ENCODE measurements around the gene NOCT.
"Not testable (repeated sequence)": the region's sequence is repeated elsewhere in the genome, so short reads cannot be mapped to it uniquely, and the experiment has no call there.

Gene NOCT

GRCh38 chr4:139027776-139028175 lies 12.2 kb downstream of the NOCT start:
- no peaks in the 10 kb centered on the region for H3K36me3 ChIP-seq (ENCODE audit: insufficient read depth, low read length)
- H3K4me3 ChIP-seq (ENCODE audit: low read length), result no peak overlapping the region
- no peak overlapping the region for H3K4me2 ChIP-seq (ENCODE audit: low read length)
- no peaks in the 10 kb centered on the region for H3K9me3 ChIP-seq (replicated peaks; ENCODE audit: low read length)
- no peaks in the 10 kb centered on the region for H3K27me3 ChIP-seq (ENCODE audit: control insufficient read depth, insufficient read depth, low read length)
- peaks cover 13% of the 10 kb centered on the region for H3K4me1 ChIP-seq (ENCODE audit: control insufficient read depth, insufficient read depth, low read length)
- no peak overlapping the region for H3K9ac ChIP-seq (ENCODE audit: low read depth, low read length)

DNA sequence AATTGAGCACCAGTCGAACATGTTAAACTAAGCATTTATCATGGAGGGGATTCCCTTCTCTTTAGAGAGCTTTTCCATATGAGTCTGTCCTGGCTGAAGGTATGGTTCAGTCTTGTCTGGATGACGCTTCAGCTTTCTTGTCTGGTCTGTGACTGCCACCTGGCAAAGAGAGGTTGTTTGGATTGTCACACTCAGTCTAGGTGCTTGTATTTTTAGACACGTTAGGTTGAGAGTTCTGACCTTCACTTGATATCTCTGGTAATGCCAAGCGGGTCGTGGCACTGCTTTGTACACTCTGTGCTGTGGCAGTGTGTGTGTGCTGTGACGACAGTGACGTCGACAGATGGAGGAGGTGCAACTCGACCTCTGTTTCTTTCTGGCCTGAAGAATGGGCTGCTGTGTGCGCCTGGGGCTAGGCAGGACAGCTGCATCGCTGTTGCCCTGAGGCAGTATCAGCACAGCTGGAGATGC lies 12.6 kb downstream of the NOCT start:
- peaks cover 13% of the 10 kb centered on the region for H3K4me1 ChIP-seq (ENCODE audit: control insufficient read depth, insufficient read depth, low read length)

DNA sequence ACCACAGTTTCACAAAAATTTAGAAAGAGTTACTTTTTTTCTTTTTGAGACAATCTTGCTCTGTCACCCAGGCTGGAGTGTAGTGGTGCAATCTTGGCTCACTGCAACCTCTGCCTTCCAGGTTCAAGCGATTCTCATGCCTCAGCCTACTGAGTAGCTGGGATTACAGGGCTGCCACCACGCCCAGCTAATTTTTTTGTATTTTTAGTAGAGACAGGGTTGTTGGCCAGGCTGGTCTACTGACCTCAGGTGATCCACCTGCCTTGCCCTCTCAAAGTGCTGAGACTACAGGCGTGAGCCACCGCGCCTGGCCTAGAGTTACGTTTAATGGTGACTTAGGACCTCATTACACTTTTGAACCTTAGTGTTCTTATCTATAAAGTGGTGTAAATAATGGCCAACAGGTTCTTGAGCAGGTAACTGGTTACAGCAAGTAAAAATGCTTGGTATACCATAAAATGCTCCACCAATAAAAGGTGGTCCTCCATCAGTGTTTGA lies 14.3 kb downstream of the NOCT start:
- H3K36me3 ChIP-seq (ENCODE audit: insufficient read depth, low read length); H3K27me3 ChIP-seq (ENCODE audit: control insufficient read depth, insufficient read depth, low read length); H3K4me2 ChIP-seq (ENCODE audit: low read length); H3K4me3 ChIP-seq (ENCODE audit: low read length); H3K9me3 ChIP-seq (replicated peaks; ENCODE audit: low read length); H3K9ac ChIP-seq (ENCODE audit: low read depth, low read length): not testable (repeated sequence)
- peaks cover 13% of the 10 kb centered on the region for H3K4me1 ChIP-seq (ENCODE audit: control insufficient read depth, insufficient read depth, low read length)

More for the DNA sequence above, 12.6 kb downstream of the NOCT start:
- Histone ChIP-seq H3K9ac (ENCODE audit: low read depth, low read length) (no peak overlapping the region), H3K9me3 (replicated peaks; ENCODE audit: low read length) (no peaks in the 10 kb centered on the region), H3K4me3 (ENCODE audit: low read length) (no peak overlapping the region), H3K4me2 (ENCODE audit: low read length) (no peak overlapping the region), H3K27me3 (ENCODE audit: control insufficient read depth, insufficient read depth, low read length) (no peaks in the 10 kb centered on the region), H3K36me3 (ENCODE audit: insufficient read depth, low read length) (no peaks in the 10 kb centered on the region)

- Histone ChIP-seq H3K9me3 (replicated peaks; ENCODE audit: low read length) (no peaks in the 10 kb centered on the region), H3K4me2 (ENCODE audit: low read length) (no peak overlapping the region), H3K4me3 (ENCODE audit: low read length) (no peak overlapping the region), H3K4me1 (ENCODE audit: control insufficient read depth, insufficient read depth, low read length) (peaks cover 9% of the 10 kb centered on the region), H3K36me3 (ENCODE audit: insufficient read depth, low read length) (no peaks in the 10 kb centered on the region), H3K27me3 (ENCODE audit: control insufficient read depth, insufficient read depth, low read length) (no peaks in the 10 kb centered on the region), H3K9ac (ENCODE audit: low read depth, low read length) (no peak overlapping the region)
These were observed 15.1 kb downstream of the NOCT start for GRCh38 chr4:139030614-139031235.

DNA sequence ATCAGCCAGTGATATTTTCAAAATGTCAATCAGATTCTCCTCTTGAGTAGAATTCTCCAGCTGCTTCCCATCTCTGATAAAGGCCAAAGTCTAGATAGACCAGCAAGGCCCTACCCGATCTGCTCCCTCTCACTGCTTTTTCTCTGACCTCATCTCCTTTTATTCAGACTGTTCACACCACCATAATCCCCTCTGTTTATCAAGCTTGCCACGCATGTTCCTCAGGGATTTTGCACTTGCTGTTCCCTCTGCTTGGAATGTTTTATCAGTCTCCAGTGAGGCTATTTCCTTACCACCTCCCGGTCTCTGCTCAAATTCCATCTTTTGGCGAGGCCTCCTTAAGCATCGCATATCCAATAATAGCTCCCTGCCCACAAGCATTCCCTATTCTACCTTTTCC lies 20.1 kb downstream of the NOCT start:
- no peak overlapping the region for H3K4me3 ChIP-seq (ENCODE audit: low read length)
- no peaks in the 10 kb centered on the region for H3K36me3 ChIP-seq (ENCODE audit: insufficient read depth, low read length)
- H3K9me3 ChIP-seq (replicated peaks; ENCODE audit: low read length), result no peaks in the 10 kb centered on the region
- H3K9ac ChIP-seq (ENCODE audit: low read depth, low read length), result no peak overlapping the region
- no peaks in the 10 kb centered on the region for H3K4me1 ChIP-seq (ENCODE audit: control insufficient read depth, insufficient read depth, low read length)
- H3K4me2 ChIP-seq (ENCODE audit: low read length), result no peak overlapping the region
- H3K27me3 ChIP-seq (ENCODE audit: control insufficient read depth, insufficient read depth, low read length), result no peaks in the 10 kb centered on the region

GRCh38 chr4:139036885-139037284 lies 21.3 kb downstream of the NOCT start:
- H3K27me3 ChIP-seq (ENCODE audit: control insufficient read depth, insufficient read depth, low read length), result no peaks in the 10 kb centered on the region
- no peak overlapping the region for H3K4me3 ChIP-seq (ENCODE audit: low read length)
- no peaks in the 10 kb centered on the region for H3K36me3 ChIP-seq (ENCODE audit: insufficient read depth, low read length)
- no peaks in the 10 kb centered on the region for H3K9me3 ChIP-seq (replicated peaks; ENCODE audit: low read length)
- no peak overlapping the region for H3K9ac ChIP-seq (ENCODE audit: low read depth, low read length)
- no peaks in the 10 kb centered on the region for H3K4me1 ChIP-seq (ENCODE audit: control insufficient read depth, insufficient read depth, low read length)
- no peak overlapping the region for H3K4me2 ChIP-seq (ENCODE audit: low read length)

DNA sequence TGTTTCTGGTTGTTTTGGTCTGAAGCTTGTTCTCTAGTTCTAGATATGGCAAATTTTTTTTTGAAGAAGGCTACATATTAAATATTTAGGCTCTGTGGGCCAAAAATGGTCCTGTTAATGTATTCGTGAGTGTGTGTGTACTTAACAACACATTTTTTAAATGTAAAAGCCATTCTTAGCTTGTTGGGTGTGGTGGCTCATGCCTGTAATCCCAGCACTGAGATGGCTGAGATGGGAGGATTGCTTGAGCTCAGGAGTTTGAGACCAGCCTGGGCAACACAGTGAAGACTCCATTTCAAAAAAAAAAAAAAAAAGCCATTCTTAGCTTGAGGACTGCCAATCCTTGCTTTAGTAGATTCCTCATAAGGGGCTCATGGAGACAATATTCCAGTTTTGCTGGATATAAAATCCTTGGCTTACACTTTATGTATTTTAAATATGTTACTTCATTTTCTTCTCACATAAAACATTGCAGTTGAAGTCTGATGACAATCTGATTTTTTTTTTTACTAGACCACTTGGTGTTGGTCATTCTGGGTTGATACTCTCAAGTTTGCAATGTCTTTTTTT lies 23.4 kb downstream of the NOCT start:
- H3K9me3 ChIP-seq (replicated peaks; ENCODE audit: low read length), result no peaks in the 10 kb centered on the region
- no peak overlapping the region for H3K4me2 ChIP-seq (ENCODE audit: low read length)
- peaks cover 6% of the 10 kb centered on the region for H3K36me3 ChIP-seq (ENCODE audit: insufficient read depth, low read length)
- no peak overlapping the region for H3K9ac ChIP-seq (ENCODE audit: low read depth, low read length)
- H3K27me3 ChIP-seq (ENCODE audit: control insufficient read depth, insufficient read depth, low read length), result no peaks in the 10 kb centered on the region
- H3K4me1 ChIP-seq (ENCODE audit: control insufficient read depth, insufficient read depth, low read length), result no peaks in the 10 kb centered on the region
- H3K4me3 ChIP-seq (ENCODE audit: low read length), result no peak overlapping the region

DNA sequence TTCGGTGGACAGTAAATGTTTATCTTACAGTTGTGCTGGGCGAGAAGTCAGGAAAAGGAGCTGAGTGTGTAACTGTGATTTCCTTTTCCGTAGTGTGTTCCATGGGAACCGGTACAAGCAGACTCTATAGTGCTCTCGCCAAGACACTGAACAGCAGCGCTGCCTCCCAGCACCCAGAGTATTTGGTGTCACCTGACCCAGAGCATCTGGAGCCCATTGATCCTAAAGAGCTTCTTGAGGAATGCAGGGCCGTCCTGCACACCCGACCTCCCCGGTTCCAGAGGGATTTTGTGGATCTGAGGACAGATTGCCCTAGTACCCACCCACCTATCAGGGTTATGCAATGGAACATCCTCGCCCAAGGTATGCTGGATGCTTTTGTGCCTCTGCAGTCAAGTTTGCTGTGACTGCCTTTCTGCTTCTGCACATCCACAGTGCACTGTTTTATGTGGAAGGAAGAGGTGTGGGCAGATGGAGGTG lies 27.4 kb downstream of the NOCT start:
- no peaks in the 10 kb centered on the region for H3K4me1 ChIP-seq (ENCODE audit: control insufficient read depth, insufficient read depth, low read length)
- no peak overlapping the region for H3K9ac ChIP-seq (ENCODE audit: low read depth, low read length)
- peaks cover 29% of the 10 kb centered on the region for H3K36me3 ChIP-seq (ENCODE audit: insufficient read depth, low read length)
- no peak overlapping the region for H3K4me2 ChIP-seq (ENCODE audit: low read length)
- no peak overlapping the region for H3K4me3 ChIP-seq (ENCODE audit: low read length)
- H3K9me3 ChIP-seq (replicated peaks; ENCODE audit: low read length), result no peaks in the 10 kb centered on the region
- H3K27me3 ChIP-seq (ENCODE audit: control insufficient read depth, insufficient read depth, low read length), result no peaks in the 10 kb centered on the region

DNA sequence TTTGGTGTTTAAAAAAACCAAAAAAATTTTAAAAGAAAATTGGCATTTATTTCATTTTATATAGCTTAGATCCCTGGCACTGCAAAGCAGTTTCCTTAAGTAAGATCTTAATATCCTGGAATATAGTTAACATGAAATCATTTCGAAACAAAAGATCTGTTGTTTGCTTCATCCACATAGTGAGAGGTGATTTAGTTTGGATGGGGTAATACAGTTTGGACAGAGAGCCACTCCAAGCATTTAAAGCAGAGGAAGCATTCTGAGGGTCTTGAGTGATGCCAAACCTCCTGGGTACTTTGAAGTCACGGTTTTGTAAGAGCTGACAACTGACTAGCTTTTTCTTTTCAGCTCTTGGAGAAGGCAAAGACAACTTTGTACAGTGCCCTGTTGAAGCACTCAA lies 28.7 kb downstream of the NOCT start:
- no peaks in the 10 kb centered on the region for H3K9me3 ChIP-seq (replicated peaks; ENCODE audit: low read length)
- H3K4me3 ChIP-seq (ENCODE audit: low read length), result no peak overlapping the region
- no peaks in the 10 kb centered on the region for H3K27me3 ChIP-seq (ENCODE audit: control insufficient read depth, insufficient read depth, low read length)
- H3K9ac ChIP-seq (ENCODE audit: low read depth, low read length), result no peak overlapping the region
- no peak overlapping the region for H3K4me2 ChIP-seq (ENCODE audit: low read length)
- H3K36me3 ChIP-seq (ENCODE audit: insufficient read depth, low read length), result peaks cover 40% of the 10 kb centered on the region
- H3K4me1 ChIP-seq (ENCODE audit: control insufficient read depth, insufficient read depth, low read length), result no peaks in the 10 kb centered on the region

DNA sequence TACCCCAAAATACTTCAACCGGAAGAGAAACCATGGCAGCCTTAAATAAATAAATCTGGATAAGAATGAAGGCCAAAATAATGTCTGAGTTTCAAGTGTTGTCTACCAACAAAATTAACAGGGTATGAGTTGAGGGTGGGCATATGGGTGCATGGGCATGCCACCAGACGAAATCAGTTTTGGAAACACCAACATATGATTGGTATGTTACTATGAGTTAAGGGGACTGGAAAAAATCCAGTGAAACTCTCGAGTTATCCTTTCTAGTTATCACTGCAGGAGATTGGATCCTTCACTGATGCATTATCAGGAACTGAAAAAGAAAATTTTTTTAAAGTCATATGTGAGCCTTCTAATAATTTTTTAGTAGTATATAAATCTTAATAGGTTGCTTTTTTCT lies 32.4 kb downstream of the NOCT start:
- H3K36me3 ChIP-seq (ENCODE audit: insufficient read depth, low read length), result peaks cover 37% of the 10 kb centered on the region

GRCh38 chr4:139050446-139050845 lies 34.9 kb downstream of the NOCT start:
- Histone ChIP-seq H3K4me2 (ENCODE audit: low read length) (no peak overlapping the region), H3K4me3 (ENCODE audit: low read length) (no peak overlapping the region), H3K4me1 (ENCODE audit: control insufficient read depth, insufficient read depth, low read length) (peaks cover 14% of the 10 kb centered on the region), H3K27me3 (ENCODE audit: control insufficient read depth, insufficient read depth, low read length) (no peaks in the 10 kb centered on the region), H3K9me3 (replicated peaks; ENCODE audit: low read length) (no peaks in the 10 kb centered on the region), H3K36me3 (ENCODE audit: insufficient read depth, low read length) (peaks cover 32% of the 10 kb centered on the region), H3K9ac (ENCODE audit: low read depth, low read length) (no peak overlapping the region)

More for the DNA sequence above, 32.4 kb downstream of the NOCT start:
- H3K4me1 ChIP-seq (ENCODE audit: control insufficient read depth, insufficient read depth, low read length), result peaks cover 6% of the 10 kb centered on the region
- no peaks in the 10 kb centered on the region for H3K9me3 ChIP-seq (replicated peaks; ENCODE audit: low read length)
- no peak overlapping the region for H3K9ac ChIP-seq (ENCODE audit: low read depth, low read length)
- H3K27me3 ChIP-seq (ENCODE audit: control insufficient read depth, insufficient read depth, low read length), result no peaks in the 10 kb centered on the region
- no peak overlapping the region for H3K4me2 ChIP-seq (ENCODE audit: low read length)
- H3K4me3 ChIP-seq (ENCODE audit: low read length), result no peak overlapping the region

DNA sequence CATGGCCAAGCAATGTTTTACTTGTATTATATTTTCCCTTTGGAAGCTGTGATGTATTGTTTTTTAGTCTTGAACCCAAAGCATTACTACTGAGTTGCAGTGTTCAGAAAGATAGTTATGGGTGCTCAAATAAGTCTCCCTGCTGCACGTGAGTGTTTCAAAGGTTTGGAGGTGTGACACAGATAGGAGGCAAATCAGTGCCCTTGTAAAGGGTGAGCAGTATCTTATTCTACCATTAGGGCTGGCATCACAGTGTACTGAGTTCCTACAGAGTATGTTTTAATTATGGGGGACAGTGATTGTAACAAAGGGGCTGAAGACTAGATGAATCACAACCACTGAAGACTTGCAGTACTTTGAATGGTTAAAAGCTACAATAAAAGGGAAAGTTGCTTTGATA lies 38.3 kb downstream of the NOCT start:
- no peak overlapping the region for H3K4me2 ChIP-seq (ENCODE audit: low read length)
- H3K9ac ChIP-seq (ENCODE audit: low read depth, low read length), result no peak overlapping the region
- H3K36me3 ChIP-seq (ENCODE audit: insufficient read depth, low read length), result peaks cover 27% of the 10 kb centered on the region
- no peak overlapping the region for H3K4me3 ChIP-seq (ENCODE audit: low read length)
- H3K4me1 ChIP-seq (ENCODE audit: control insufficient read depth, insufficient read depth, low read length), result peaks cover 14% of the 10 kb centered on the region
- no peaks in the 10 kb centered on the region for H3K9me3 ChIP-seq (replicated peaks; ENCODE audit: low read length)
- no peaks in the 10 kb centered on the region for H3K27me3 ChIP-seq (ENCODE audit: control insufficient read depth, insufficient read depth, low read length)

All from skeletal muscle satellite cell (primary cell).